ENCODE data around the gene KCNJ15. TPM values are rescaled to one million over a fixed set of nuclear protein-coding genes. Genes with fewer than 3 reads are reported as not detected.

The KCNJ15 gene
- total RNA-seq, 1 donor = 10.1 TPM

GRCh38 chr21:38350684-38351083 lies 93.9 kb downstream of the KCNJ15 start:
- H2AFZ ChIP-seq (ENCODE audit: low read length) = no peak overlapping the region
- peak overlapping the region; percentile 97 for H3K27ac ChIP-seq (ENCODE audit: low read depth, low read length)
- DNase-seq (ENCODE audit: insufficient read length, low spot score, missing footprints) = no peak

GRCh38 chr21:38351176-38351959 lies 94.6 kb downstream of the KCNJ15 start:
- Histone ChIP-seq H3K4me3 (ENCODE audit: insufficient read depth, low read length) (peak overlapping the region; percentile 1), H2AFZ (ENCODE audit: low read length) (no peak overlapping the region), H3K27ac (ENCODE audit: low read depth, low read length) (peak overlapping the region; percentile 97), H3K4me2 (ENCODE audit: insufficient read depth, low read length) (peak overlapping the region; percentile 75), H3K27me3 (ENCODE audit: insufficient read depth, low read length) (no peaks in the 10 kb centered on the region), H3K9me3 (ENCODE audit: low read depth, low read length) (no peaks in the 10 kb centered on the region), H3K79me2 (ENCODE audit: insufficient read depth, low read length) (no peaks in the 10 kb centered on the region), H4K20me1 (ENCODE audit: insufficient read depth, low read length) (no peaks in the 10 kb centered on the region), H3K4me1 (ENCODE audit: insufficient read depth, low read length) (peaks cover 42% of the 10 kb centered on the region), H3K36me3 (ENCODE audit: insufficient read depth, low read length) (no peaks in the 10 kb centered on the region)
- TF ChIP-seq, protein P1, sequence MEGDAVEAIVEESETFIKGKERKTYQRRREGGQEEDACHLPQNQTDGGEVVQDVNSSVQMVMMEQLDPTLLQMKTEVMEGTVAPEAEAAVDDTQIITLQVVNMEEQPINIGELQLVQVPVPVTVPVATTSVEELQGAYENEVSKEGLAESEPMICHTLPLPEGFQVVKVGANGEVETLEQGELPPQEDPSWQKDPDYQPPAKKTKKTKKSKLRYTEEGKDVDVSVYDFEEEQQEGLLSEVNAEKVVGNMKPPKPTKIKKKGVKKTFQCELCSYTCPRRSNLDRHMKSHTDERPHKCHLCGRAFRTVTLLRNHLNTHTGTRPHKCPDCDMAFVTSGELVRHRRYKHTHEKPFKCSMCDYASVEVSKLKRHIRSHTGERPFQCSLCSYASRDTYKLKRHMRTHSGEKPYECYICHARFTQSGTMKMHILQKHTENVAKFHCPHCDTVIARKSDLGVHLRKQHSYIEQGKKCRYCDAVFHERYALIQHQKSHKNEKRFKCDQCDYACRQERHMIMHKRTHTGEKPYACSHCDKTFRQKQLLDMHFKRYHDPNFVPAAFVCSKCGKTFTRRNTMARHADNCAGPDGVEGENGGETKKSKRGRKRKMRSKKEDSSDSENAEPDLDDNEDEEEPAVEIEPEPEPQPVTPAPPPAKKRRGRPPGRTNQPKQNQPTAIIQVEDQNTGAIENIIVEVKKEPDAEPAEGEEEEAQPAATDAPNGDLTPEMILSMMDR (IDR thresholded peaks at IDR 0.05; ENCODE audit: extremely low read depth, low read depth, low read length) = no peak
- DNase-seq (ENCODE audit: insufficient read length, low spot score, missing footprints) = peak; percentile 38

More at GRCh38 chr21:38350684-38351083, 93.9 kb downstream of the KCNJ15 start:
- no peaks in the 10 kb centered on the region for H3K79me2 ChIP-seq (ENCODE audit: insufficient read depth, low read length)
- no peaks in the 10 kb centered on the region for H3K9me3 ChIP-seq (ENCODE audit: low read depth, low read length)
- TF ChIP-seq, protein P1 (IDR thresholded peaks at IDR 0.05; ENCODE audit: extremely low read depth, low read depth, low read length) = no peak
- no peak overlapping the region for H3K4me2 ChIP-seq (ENCODE audit: insufficient read depth, low read length)
- H3K4me3 ChIP-seq (ENCODE audit: insufficient read depth, low read length) = no peak overlapping the region
- H3K4me1 ChIP-seq (ENCODE audit: insufficient read depth, low read length) = peaks cover 40% of the 10 kb centered on the region
- H3K36me3 ChIP-seq (ENCODE audit: insufficient read depth, low read length) = no peaks in the 10 kb centered on the region
- H4K20me1 ChIP-seq (ENCODE audit: insufficient read depth, low read length) = no peaks in the 10 kb centered on the region
- no peaks in the 10 kb centered on the region for H3K27me3 ChIP-seq (ENCODE audit: insufficient read depth, low read length)

GRCh38 chr21:38351961-38352521 lies 95.2 kb downstream of the KCNJ15 start:
- peaks cover 42% of the 10 kb centered on the region for H3K4me1 ChIP-seq (ENCODE audit: insufficient read depth, low read length)
- TF ChIP-seq, protein P1 (IDR thresholded peaks at IDR 0.05; ENCODE audit: extremely low read depth, low read depth, low read length) = no peak
- H3K9me3 ChIP-seq (ENCODE audit: low read depth, low read length) = no peaks in the 10 kb centered on the region
- peak overlapping the region; percentile 47 for H3K4me3 ChIP-seq (ENCODE audit: insufficient read depth, low read length)
- no peaks in the 10 kb centered on the region for H3K36me3 ChIP-seq (ENCODE audit: insufficient read depth, low read length)
- H3K27ac ChIP-seq (ENCODE audit: low read depth, low read length) = peak overlapping the region; percentile 97
- no peaks in the 10 kb centered on the region for H4K20me1 ChIP-seq (ENCODE audit: insufficient read depth, low read length)
- peak overlapping the region; percentile 6 for H2AFZ ChIP-seq (ENCODE audit: low read length)
- no peaks in the 10 kb centered on the region for H3K79me2 ChIP-seq (ENCODE audit: insufficient read depth, low read length)
- peak; percentile 93 for DNase-seq (ENCODE audit: insufficient read length, low spot score, missing footprints)
- peak overlapping the region; percentile 75 for H3K4me2 ChIP-seq (ENCODE audit: insufficient read depth, low read length)
- H3K27me3 ChIP-seq (ENCODE audit: insufficient read depth, low read length) = no peaks in the 10 kb centered on the region

GRCh38 chr21:38352536-38353219 lies 95.9 kb downstream of the KCNJ15 start:
- Histone ChIP-seq H3K27me3 (ENCODE audit: insufficient read depth, low read length) (no peaks in the 10 kb centered on the region), H3K27ac (ENCODE audit: low read depth, low read length) (peak overlapping the region; percentile 97), H3K9me3 (ENCODE audit: low read depth, low read length) (no peaks in the 10 kb centered on the region), H3K4me3 (ENCODE audit: insufficient read depth, low read length) (peak overlapping the region; percentile 47), H3K4me1 (ENCODE audit: insufficient read depth, low read length) (peaks cover 42% of the 10 kb centered on the region), H4K20me1 (ENCODE audit: insufficient read depth, low read length) (no peaks in the 10 kb centered on the region), H3K79me2 (ENCODE audit: insufficient read depth, low read length) (no peaks in the 10 kb centered on the region), H3K36me3 (ENCODE audit: insufficient read depth, low read length) (no peaks in the 10 kb centered on the region), H2AFZ (ENCODE audit: low read length) (no peak overlapping the region), H3K4me2 (ENCODE audit: insufficient read depth, low read length) (peak overlapping the region; percentile 75)
- DNase-seq (ENCODE audit: insufficient read length, low spot score, missing footprints) = peak; percentile 93
- TF ChIP-seq, protein P1 (IDR thresholded peaks at IDR 0.05; ENCODE audit: extremely low read depth, low read depth, low read length) = peak; percentile 95

Measured in osteoblast (primary cell).